Measurements from ENCODE around the gene GNG2.

DNA sequence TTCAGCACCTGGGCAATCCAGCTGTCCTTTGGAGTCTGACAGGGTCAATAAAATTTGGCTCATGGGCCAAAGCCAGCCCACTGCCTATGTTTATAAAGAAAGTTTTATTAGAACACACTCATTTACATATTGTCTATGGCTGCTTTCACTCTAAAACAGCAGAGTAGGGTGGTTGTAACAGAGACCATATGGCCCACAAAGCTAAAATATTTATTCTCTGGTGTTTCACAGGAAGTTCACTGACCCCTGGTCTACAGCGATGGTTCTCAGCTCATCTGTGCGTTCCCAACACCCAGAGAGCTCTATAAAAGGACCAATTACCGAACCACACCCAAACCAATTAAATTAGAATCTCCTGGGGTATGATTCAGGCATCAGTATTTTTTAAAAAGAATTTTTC, 91.2 kb downstream of the GNG2 start:
- TF ChIP-seq GATA2 (IDR thresholded peaks at IDR 0.05; ENCODE audit: low read depth, low read length), result no peak
- TF ChIP-seq GATA3 (IDR thresholded peaks at IDR 0.05; ENCODE audit: low read depth, low read length), result no peak
